AG10803 (cell line): ENCODE results near the gene HK2.

Source experiments
- DNase-seq: peaks from one replicate; pipeline ENCODE4 v3.0.0; 2010; ENCODE audit warnings: low read depth
- H3K4me3 ChIP-seq: 2 replicates; pipeline ENCODE4 v1.5.1; 2011; ENCODE audit warnings: mild to moderate bottlenecking, low read length, control low read depth
- TF ChIP-seq, protein P1 (sequence below): conservative IDR thresholded peaks from 2 replicates; pipeline ENCODE4 v1.5.1; 2011; ENCODE audit warnings: mild to moderate bottlenecking, low read length, control low read depth, inconsistent platforms

The HK2 gene

GRCh38 chr2:74878551-74878950 is 44.6 kb downstream of the HK2 start:
- H3K4me3 ChIP-seq, result no peak overlapping the region
- DNase-seq, result no peak
- TF ChIP-seq, protein P1, sequence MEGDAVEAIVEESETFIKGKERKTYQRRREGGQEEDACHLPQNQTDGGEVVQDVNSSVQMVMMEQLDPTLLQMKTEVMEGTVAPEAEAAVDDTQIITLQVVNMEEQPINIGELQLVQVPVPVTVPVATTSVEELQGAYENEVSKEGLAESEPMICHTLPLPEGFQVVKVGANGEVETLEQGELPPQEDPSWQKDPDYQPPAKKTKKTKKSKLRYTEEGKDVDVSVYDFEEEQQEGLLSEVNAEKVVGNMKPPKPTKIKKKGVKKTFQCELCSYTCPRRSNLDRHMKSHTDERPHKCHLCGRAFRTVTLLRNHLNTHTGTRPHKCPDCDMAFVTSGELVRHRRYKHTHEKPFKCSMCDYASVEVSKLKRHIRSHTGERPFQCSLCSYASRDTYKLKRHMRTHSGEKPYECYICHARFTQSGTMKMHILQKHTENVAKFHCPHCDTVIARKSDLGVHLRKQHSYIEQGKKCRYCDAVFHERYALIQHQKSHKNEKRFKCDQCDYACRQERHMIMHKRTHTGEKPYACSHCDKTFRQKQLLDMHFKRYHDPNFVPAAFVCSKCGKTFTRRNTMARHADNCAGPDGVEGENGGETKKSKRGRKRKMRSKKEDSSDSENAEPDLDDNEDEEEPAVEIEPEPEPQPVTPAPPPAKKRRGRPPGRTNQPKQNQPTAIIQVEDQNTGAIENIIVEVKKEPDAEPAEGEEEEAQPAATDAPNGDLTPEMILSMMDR, result no peak

- no peak for DNase-seq
- H3K4me3 ChIP-seq, result no peak overlapping the region
- TF ChIP-seq, protein P1, result no peak
These were observed 46.3 kb downstream of the HK2 start for GRCh38 chr2:74880054-74880728.

DNA sequence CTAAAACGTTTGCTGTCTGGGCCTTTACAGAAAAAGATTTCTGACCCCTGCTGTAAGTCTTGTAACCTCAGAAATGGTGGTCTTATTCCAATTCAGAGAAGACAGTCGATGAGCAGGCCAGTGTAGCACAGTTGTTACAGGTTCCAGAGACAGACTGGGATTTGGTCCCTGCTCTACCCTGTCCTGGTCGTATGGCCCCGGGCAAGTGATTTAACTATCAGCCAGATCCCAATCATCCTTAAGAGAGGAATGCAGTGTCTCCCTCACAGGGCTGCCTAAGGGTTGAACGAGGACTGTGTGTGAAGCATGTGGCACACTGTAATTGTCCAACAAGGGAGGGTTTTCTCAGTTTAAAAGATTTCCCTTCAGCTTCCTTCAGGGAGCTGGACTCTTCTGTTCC is 47.2 kb downstream of the HK2 start:
- DNase-seq, result no peak
- H3K4me3 ChIP-seq, result no peak overlapping the region

GRCh38 chr2:74881626-74882298 is 47.8 kb downstream of the HK2 start:
- H3K4me3 ChIP-seq, result no peak overlapping the region
- DNase-seq, result no peak
- TF ChIP-seq, protein P1, result no peak

More for the DNA sequence above, 47.2 kb downstream of the HK2 start:
- TF ChIP-seq, protein P1, result no peak

GRCh38 chr2:74882299-74882687 is 48.4 kb downstream of the HK2 start:
- no peak for DNase-seq
- TF ChIP-seq, protein P1, result no peak
- H3K4me3 ChIP-seq, result no peak overlapping the region

- TF ChIP-seq, protein P1, result no peak
These were observed 49.1 kb downstream of the HK2 start for GRCh38 chr2:74883011-74883410.

More at GRCh38 chr2:74883011-74883410, 49.1 kb downstream of the HK2 start:
- H3K4me3 ChIP-seq, result no peak overlapping the region
- DNase-seq, result no peak
